Renal cortex interstitium (tissue), 11 donors: ENCODE data around the gene KLK7. TPM values are rescaled to one million over a fixed set of nuclear protein-coding genes. Genes with fewer than 3 reads are reported as not detected.

Experiments used
- DNase-seq, 11 donors: peaks; one replicate each; pipeline ENCODE4 v3.0.0-alpha.2; 2013; ENCODE audit warnings: low read depth in 9 of 11, low spot score in 4 of 11; ENCODE audit errors: extremely low read depth in 1 of 11
- polyA plus RNA-seq, 3 donors: library from polyadenylated mRNA; unstranded; fragments of 120-200 nt; gene quantifications; one replicate each; pipeline ENCODE4 v1.2.1, GENCODE V29; 2013; ENCODE audit not compliant: insufficient read length in 3 of 3

The KLK7 gene
- polyA plus RNA-seq, 3 donors, result 3.9 to 4.6 (median 4.2) TPM

GRCh38 chr19:51016798-51017683 is 33.3 kb upstream of the KLK7 start:
- DNase-seq, result peak in 6 of 11 donors; percentile 52 to 70 (median 56)

- DNase-seq, result no peak
Observed at GRCh38 chr19:51015691-51016267, 32.1 kb upstream of the KLK7 start.

DNA sequence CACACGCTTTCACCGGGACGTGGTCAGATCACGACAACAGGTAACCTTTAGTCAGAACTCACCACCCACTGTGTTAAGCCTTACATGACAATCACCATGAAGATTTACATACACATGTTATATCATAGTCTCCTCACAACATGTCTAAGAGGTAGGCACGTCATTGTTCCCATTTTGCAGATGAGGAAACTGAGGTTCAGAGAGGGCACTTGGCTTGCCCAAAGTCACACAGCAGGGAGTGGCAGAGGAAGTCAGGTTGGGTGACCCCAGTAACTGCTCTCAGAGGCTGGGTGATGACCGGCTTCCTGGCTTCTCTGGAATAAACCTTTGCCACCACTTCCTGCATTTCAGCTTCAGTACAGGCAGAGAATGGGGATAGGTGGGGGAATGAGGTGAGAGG is 30.5 kb upstream of the KLK7 start:
- no peak for DNase-seq

GRCh38 chr19:51012661-51013190 is 29.0 kb upstream of the KLK7 start:
- DNase-seq, result no peak

GRCh38 chr19:51010066-51010795 is 26.5 kb upstream of the KLK7 start:
- DNase-seq, result no peak

DNA sequence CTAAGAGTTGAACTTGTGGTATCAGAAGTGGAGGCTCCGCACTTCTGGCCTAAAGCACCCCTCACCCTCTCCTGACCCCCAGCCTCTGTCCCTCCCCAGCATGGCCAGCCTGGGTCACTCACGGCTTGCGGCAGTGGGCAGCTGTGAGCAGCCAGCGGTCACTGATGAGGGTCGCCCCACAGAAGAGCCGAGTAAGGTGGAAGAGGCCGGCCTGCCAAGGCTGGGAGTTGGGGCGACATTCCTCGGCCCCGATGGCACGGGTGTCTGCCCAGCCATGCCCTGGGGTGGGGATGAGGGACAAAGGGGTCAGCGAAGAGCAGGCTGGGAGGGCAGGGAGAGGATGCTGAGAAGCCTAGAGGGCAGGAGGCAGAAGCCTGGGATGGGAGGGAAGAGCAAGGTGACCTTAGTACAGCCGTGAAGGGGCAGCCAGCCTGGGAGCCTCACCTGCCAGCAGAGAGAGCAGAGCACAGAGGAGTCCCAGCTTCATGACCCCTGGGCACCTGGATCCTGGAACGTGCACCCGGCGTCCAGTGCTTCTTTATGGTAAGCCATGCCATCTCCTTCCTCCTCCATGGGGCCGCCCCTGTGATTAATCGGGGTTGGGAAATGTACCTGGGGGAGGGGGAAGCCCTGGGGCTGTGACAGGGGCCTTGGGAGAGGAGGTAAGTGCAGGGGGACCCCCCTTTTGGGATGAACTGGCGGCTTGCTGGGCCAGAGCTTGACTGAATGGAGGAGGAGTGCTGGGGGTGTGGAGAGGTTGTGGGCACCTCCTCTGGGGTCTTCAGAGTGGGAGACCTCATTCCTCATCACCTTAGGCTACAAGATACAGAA is 25.6 kb upstream of the KLK7 start:
- DNase-seq, result no peak

DNA sequence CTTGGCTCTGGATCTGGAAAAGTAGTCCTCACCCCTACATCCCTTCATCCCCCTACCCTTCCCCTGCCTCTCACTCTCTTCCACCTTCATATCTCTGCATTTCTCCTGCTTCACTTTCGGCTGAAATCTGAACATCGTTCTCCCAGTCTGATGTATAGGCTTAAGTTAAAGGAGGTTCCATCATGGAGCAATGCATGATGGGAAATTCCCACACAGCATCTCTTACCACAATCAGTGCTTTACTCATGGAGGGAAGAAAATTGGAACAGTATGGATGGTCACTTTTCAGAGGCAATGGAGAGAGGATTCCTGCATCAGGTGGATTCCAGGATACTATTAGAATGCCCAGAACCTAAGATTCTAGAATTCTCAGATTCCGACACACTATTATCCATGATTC is 23.8 kb upstream of the KLK7 start:
- no peak for DNase-seq

- no peak for DNase-seq
Observed at GRCh38 chr19:51006406-51006805, 22.7 kb upstream of the KLK7 start.

DNA sequence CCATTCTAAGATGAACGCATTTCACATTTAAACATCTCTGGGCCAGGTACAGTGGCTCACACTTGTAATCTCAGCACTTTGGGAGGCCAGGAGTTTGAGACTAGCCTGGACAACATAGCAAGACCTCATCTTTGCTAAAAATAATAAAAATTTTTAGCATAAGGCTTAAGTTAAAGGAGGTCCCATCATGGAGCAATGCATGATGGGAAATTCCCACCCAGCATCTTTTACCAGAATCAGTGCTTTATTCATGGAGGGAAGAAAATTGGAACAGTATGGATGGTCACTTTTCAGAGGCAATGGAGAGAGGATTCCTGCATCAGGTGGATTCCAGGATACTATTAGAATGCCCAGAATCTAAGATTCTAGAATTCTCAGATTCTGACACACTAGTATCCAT is 21.5 kb upstream of the KLK7 start:
- no peak for DNase-seq

- no peak for DNase-seq
Observed at GRCh38 chr19:51003316-51003715, 19.6 kb upstream of the KLK7 start.

DNA sequence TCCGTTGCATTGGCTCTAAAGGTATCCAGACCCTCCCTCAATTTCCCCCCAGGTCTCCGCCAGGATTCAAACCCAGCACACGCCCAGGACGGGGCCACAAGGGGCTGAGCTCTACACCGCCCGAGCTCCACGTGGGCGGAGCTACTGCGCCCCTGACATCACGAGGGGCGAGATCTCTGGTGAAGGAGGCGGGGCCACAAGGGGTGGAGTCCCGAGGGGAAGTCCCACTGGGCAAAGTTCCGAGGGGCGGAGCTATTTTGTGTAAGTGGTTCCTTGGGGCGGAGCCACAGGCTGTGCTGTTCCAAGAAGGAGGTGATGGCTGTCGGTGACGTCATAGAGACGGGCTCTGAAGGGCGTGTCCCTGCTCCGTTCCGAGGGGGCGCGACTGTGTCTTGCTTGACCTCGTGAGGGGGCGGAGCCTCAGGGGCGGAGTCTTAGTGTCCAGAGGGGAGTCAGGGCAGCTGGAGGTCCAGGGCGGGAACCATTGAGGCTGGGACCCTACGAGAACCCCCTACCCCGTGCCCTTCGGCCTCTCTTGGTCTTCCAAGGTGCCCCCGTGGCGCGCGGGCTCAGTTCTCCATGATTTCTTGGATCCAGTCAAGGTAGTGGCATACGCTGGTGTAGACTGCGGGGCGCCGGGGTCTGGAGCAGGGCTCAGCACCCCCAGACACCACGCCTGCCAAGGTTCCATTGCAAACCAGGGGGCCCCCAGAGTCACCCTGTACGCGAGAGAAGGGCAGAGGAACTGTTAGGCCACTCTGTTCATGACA is 19.0 kb upstream of the KLK7 start:
- peak in 4 of 11 donors; percentile 22 to 44 (median 40) for DNase-seq

GRCh38 chr19:51002089-51002532 is 18.4 kb upstream of the KLK7 start:
- peak in 5 of 11 donors; percentile 25 to 63 (median 47) for DNase-seq

- peak in 1 of 11 donors; percentile 47 for DNase-seq
Observed at GRCh38 chr19:51001515-51001914, 17.8 kb upstream of the KLK7 start, which contains the start of gene KLK8. KLK8 (minus strand) TSS chr19:51001604; CDS start chr19:51001167, 437 bp downstream.

- DNase-seq, result no peak
Observed at GRCh38 chr19:51000981-51001380, 17.3 kb upstream of the KLK7 start.

GRCh38 chr19:51000426-51000825 is 16.7 kb upstream of the KLK7 start:
- DNase-seq, result no peak

DNA sequence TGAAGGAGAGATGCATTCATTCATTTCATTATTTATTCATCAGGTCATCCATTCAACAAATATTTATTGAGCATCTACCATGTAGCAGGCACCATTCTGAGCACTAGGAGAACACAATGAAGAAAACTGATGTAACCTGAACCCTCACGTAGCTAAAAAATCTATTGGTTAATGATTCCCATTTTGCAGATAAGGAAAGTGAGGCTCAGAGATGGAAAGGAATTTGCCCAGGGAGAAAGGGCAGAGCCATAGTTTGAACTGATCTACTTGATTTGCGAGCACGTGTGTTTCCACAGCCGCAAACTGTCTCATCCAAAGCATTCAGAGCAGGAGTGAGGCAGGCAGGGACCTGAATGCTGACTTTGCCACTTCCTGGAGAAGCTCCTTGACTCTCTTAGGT is 15.0 kb upstream of the KLK7 start:
- no peak for DNase-seq

GRCh38 chr19:50998061-50998460 is 14.3 kb upstream of the KLK7 start:
- no peak for DNase-seq

GRCh38 chr19:50994129-50994528 is 10.4 kb upstream of the KLK7 start:
- DNase-seq, result no peak
